ENCODE measurements around the gene ZAR1. TPM values are rescaled to one million over a fixed set of nuclear protein-coding genes. Genes with fewer than 3 reads are reported as not detected.

Gene ZAR1
- total RNA-seq, 1 donor from 2014 or later = not detected

DNA sequence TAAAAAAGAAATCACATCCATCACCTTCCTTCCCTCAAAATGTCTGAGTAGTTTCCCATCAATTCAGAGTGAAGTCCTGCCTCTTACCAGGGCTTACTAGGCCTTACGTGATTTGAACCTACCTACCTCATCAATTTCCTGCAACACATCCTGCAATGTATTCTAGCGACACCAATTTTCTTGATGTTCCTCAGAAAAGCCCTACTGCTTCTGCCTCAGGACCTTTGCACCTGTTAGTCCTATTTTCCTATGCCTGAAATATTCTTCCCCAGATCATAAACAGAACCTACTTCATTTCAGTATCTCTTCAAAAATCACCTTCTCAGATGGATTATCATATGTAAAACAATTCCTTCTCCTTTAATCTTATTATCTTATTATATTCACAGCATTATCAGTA lies 52.8 kb downstream of the ZAR1 start:
- ATAC-seq = no peak
- intact Hi-C loops (cut with DNase I) = no loop called here

DNA sequence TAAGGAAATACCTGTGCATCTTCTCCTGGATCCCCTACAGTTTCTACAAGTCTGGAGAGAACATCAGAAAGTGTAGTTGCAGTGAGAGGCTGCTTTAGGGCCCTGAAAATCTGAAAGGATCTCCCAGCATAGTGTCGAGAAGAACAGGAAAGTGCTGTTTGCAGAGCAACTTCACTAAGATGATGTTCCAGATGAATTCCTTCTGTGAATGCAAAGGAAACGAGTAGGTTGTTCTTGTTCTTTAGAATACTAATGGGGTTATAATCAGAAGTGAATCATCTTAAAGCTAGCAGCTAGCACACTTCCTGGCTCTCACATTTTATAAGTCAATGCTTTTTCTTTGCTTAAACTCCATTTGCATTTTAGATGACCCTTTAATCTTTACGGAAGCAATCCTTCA lies 53.7 kb downstream of the ZAR1 start:
- ATAC-seq (no peak), DNase-seq (ENCODE audit: missing footprints) (no peak)
- intact Hi-C loops (cut with DNase I) = no loop called here

More for the DNA sequence above, 52.8 kb downstream of the ZAR1 start:
- no peak for DNase-seq (ENCODE audit: missing footprints)

Other genes with a start within 250 kb of the ZAR1 start
- gene TEC, start 220.4 kb upstream of the ZAR1 start, total RNA-seq = 1.3 TPM
- 116 TPM for gene SLAIN2, start 148.7 kb upstream of the ZAR1 start, total RNA-seq
- not detected for gene SLC10A4, start 6.9 kb upstream of the ZAR1 start, total RNA-seq

Data from Right ventricle myocardium inferior (tissue), 1 donor.